Astrocyte (in vitro differentiated cells and primary cell): ENCODE results near the gene TGOLN2. TPM values are rescaled to one million over a fixed set of nuclear protein-coding genes. Genes with fewer than 3 reads are reported as not detected.

Source experiments
- DNase-seq: peaks from one replicate; pipeline ENCODE4 v3.0.0-alpha.2; 2010; ENCODE audit warnings: low read depth
- FAIRE-seq: peaks from 2 replicates; lab custom pipeline; 2011; peaks lifted over from hg19 to GRCh38; lab: Jason Lieb, UNC
- H2AFZ ChIP-seq: 2 replicates; pipeline ENCODE4 v1.6.0; 2012; ENCODE audit warnings: low read depth, low read length, inconsistent platforms
- H3K27ac ChIP-seq: 2 replicates; pipeline ENCODE4 v1.5.1; 2011; ENCODE audit warnings: low read depth, low read length, inconsistent platforms
- H3K27me3 ChIP-seq: 2 replicates; pipeline ENCODE4 v1.6.0; 2011; ENCODE audit warnings: low read length, inconsistent platforms; ENCODE audit not compliant: insufficient read depth
- H3K36me3 ChIP-seq: 2 replicates; pipeline ENCODE4 v1.5.1; 2011; ENCODE audit warnings: low read length, inconsistent platforms; ENCODE audit not compliant: insufficient read depth
- H3K4me1 ChIP-seq: 2 replicates; pipeline ENCODE4 v1.5.1; 2011; ENCODE audit warnings: low read length, inconsistent platforms; ENCODE audit not compliant: insufficient read depth
- H3K4me2 ChIP-seq: 2 replicates; pipeline ENCODE4 v1.6.0; 2012; ENCODE audit warnings: low read length, inconsistent platforms
- H3K4me3 ChIP-seq: 2 replicates; pipeline ENCODE4 v1.5.1; 2011; ENCODE audit warnings: low read depth, mild to moderate bottlenecking, low read length, inconsistent platforms; ENCODE audit not compliant: insufficient read depth
- H3K79me2 ChIP-seq: 2 replicates; pipeline ENCODE4 v1.6.0; 2012; ENCODE audit warnings: mild to moderate bottlenecking, low read length, inconsistent platforms; ENCODE audit not compliant: insufficient read depth
- H3K9ac ChIP-seq: 2 replicates; pipeline ENCODE4 v1.6.0; 2012; ENCODE audit warnings: mild to moderate bottlenecking, low read length, inconsistent platforms
- H3K9me3 ChIP-seq: 2 replicates; pipeline ENCODE4 v1.5.1; 2012; ENCODE audit warnings: low read depth, mild to moderate bottlenecking, low read length, inconsistent platforms; ENCODE audit not compliant: insufficient read depth
- H4K20me1 ChIP-seq: 2 replicates; pipeline ENCODE4 v1.6.0; 2012; ENCODE audit warnings: low read length, inconsistent platforms; ENCODE audit not compliant: insufficient read depth
- H3K27ac Mint-ChIP-seq: one replicate; pipeline ENCODE4 v1.8.0; 2021; ENCODE audit warnings: mild to moderate bottlenecking, mixed read lengths; ENCODE audit not compliant: unreplicated experiment
- H3K27me3 Mint-ChIP-seq: one replicate; pipeline ENCODE4 v1.8.0; 2021; ENCODE audit warnings: low read depth, mixed read lengths; ENCODE audit not compliant: unreplicated experiment
- H3K36me3 Mint-ChIP-seq: one replicate; pipeline ENCODE4 v1.8.0; 2021; ENCODE audit warnings: low read depth, mixed read lengths; ENCODE audit not compliant: unreplicated experiment
- H3K4me1 Mint-ChIP-seq: one replicate; pipeline ENCODE4 v1.8.0; 2021; ENCODE audit warnings: low read depth, mixed read lengths; ENCODE audit not compliant: unreplicated experiment
- H3K4me3 Mint-ChIP-seq: one replicate; pipeline ENCODE4 v1.8.0; 2021; ENCODE audit warnings: mild to moderate bottlenecking, moderate library complexity, mixed read lengths; ENCODE audit not compliant: unreplicated experiment
- H3K9me3 Mint-ChIP-seq: one replicate; pipeline ENCODE4 v1.8.0; 2021; ENCODE audit warnings: mild to moderate bottlenecking, mixed read lengths; ENCODE audit not compliant: unreplicated experiment
- CTCF ChIP-seq: IDR thresholded peaks from 2 replicates; pipeline ENCODE4 v1.5.1; 2011; ENCODE audit warnings: low read depth, mild to moderate bottlenecking, inconsistent platforms, low read length, moderate library complexity; ENCODE audit not compliant: insufficient read depth
- EZH2 ChIP-seq: IDR thresholded peaks from 2 replicates; pipeline ENCODE4 v1.6.1; 2012; ENCODE audit warnings: mild to moderate bottlenecking, low read length, inconsistent platforms; ENCODE audit not compliant: insufficient read depth
- total RNA-seq: library from RNA; stranded (reverse); gene quantifications from 2 replicates; pipeline ENCODE4 v1.2.1, GENCODE V29; 2021

Gene TGOLN2
- total RNA-seq, 1 donor from 2014 or later = 86.7 TPM

- no peak overlapping the region for H2AFZ ChIP-seq
- H3K4me1 ChIP-seq = peaks cover 11% of the 10 kb centered on the region
- Mint-ChIP-seq H3K9me3 (no peaks in the 10 kb centered on the region), H3K36me3 (peaks cover 35% of the 10 kb centered on the region), H3K27me3 (no peaks in the 10 kb centered on the region), H3K4me1 (peaks cover 27% of the 10 kb centered on the region), H3K27ac (no peak overlapping the region), H3K4me3 (no peak overlapping the region)
- no peak for TF ChIP-seq CTCF
- TF ChIP-seq EZH2 = no peak
- FAIRE-seq = no peak
- H4K20me1 ChIP-seq = peaks cover 83% of the 10 kb centered on the region
- H3K4me2 ChIP-seq = no peak overlapping the region
- H3K79me2 ChIP-seq = peaks cover 84% of the 10 kb centered on the region
- no peaks in the 10 kb centered on the region for H3K27me3 ChIP-seq
- peaks cover 50% of the 10 kb centered on the region for H3K36me3 ChIP-seq
- no peaks in the 10 kb centered on the region for H3K9me3 ChIP-seq
- no peak for DNase-seq
- H3K4me3 ChIP-seq = no peak overlapping the region
- H3K27ac ChIP-seq = no peak overlapping the region
- no peak overlapping the region for H3K9ac ChIP-seq
Observed at GRCh38 chr2:85323351-85323987, 4.3 kb downstream of the TGOLN2 start.

- peaks cover 47% of the 10 kb centered on the region for H3K36me3 Mint-ChIP-seq
- Histone ChIP-seq H2AFZ (no peak overlapping the region), H3K27ac (no peak overlapping the region), H3K4me2 (no peak overlapping the region), H3K9me3 (no peaks in the 10 kb centered on the region), H3K9ac (no peak overlapping the region), H3K4me1 (no peaks in the 10 kb centered on the region), H3K27me3 (no peaks in the 10 kb centered on the region), H3K4me3 (no peak overlapping the region), H3K79me2 (peaks cover 61% of the 10 kb centered on the region), H3K36me3 (peaks cover 53% of the 10 kb centered on the region), H4K20me1 (peaks cover 72% of the 10 kb centered on the region)
- TF ChIP-seq EZH2 = no peak
- TF ChIP-seq CTCF = no peak
- H3K27me3 Mint-ChIP-seq = no peaks in the 10 kb centered on the region
- H3K4me1 Mint-ChIP-seq = peaks cover 11% of the 10 kb centered on the region
- no peak overlapping the region for H3K27ac Mint-ChIP-seq
- no peak overlapping the region for H3K4me3 Mint-ChIP-seq
- DNase-seq (no peak), FAIRE-seq (no peak)
- H3K9me3 Mint-ChIP-seq = no peaks in the 10 kb centered on the region
Observed at GRCh38 chr2:85319796-85320195, 8.0 kb downstream of the TGOLN2 start.
